Loucy (cell line): ENCODE measurements around the gene ABLIM2.

Experiments
- EZH2phosphoT487 ChIP-seq: fragments of 200-600 bp; IDR thresholded peaks from 2 replicates; pipeline ENCODE4 v1.6.1; 2018; ENCODE audit warnings: antibody characterized with exemption, mild to moderate bottlenecking, moderate library complexity, borderline replicate concordance
- TF ChIP-seq, protein P1 (sequence below): fragments of 200-600 bp; sonication (generic); conservative IDR thresholded peaks from 2 replicates; pipeline ENCODE4 v1.5.1; 2014; ENCODE audit warnings: mild to moderate bottlenecking, antibody characterized with exemption, low read length

DNA sequence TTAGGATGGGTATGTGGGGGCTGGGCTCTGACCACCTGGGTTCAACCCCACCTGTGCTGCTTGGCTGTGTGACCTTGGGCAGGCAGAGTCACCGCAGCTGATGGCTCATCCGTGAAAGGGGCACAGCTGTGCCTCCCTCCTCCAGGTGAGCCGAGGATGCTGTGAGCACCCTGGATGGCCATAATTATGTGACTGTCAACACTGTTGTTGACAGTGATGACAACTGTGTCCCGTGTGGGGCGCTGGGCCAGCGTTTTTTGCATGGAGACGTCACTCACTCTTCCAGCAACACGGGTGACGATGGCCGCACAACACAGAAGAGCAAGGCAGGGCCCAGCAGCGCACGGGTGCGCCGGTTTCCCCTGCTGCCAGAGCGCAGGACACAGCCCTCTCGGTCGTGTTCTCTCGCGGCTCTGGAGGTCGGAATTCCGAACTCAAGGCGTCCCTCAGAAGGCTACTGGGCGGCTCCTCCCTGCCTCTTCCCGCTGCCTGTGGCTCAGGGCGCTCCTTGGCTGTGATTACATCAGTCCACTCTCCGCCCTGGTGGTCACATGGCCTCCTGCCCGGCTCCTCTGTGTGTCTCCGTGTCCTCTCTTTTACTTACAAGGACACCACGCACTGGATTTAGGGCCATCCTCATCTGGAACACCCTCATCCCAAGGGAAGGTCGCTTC lies 41.8 kb upstream of the ABLIM2 start:
- no peak for TF ChIP-seq EZH2phosphoT487
- TF ChIP-seq, protein P1, sequence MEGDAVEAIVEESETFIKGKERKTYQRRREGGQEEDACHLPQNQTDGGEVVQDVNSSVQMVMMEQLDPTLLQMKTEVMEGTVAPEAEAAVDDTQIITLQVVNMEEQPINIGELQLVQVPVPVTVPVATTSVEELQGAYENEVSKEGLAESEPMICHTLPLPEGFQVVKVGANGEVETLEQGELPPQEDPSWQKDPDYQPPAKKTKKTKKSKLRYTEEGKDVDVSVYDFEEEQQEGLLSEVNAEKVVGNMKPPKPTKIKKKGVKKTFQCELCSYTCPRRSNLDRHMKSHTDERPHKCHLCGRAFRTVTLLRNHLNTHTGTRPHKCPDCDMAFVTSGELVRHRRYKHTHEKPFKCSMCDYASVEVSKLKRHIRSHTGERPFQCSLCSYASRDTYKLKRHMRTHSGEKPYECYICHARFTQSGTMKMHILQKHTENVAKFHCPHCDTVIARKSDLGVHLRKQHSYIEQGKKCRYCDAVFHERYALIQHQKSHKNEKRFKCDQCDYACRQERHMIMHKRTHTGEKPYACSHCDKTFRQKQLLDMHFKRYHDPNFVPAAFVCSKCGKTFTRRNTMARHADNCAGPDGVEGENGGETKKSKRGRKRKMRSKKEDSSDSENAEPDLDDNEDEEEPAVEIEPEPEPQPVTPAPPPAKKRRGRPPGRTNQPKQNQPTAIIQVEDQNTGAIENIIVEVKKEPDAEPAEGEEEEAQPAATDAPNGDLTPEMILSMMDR = no peak
